SU-DHL-6 (cell line): ENCODE measurements around the gene PAIP2.

Experiments used
- H2AFZ ChIP-seq: fragments of 200-600 bp; sonication (generic); 2 replicates; pipeline ENCODE4 v1.6.1; 2014; ENCODE audit warnings: low read depth, mild to moderate bottlenecking, moderate library complexity, mixed read lengths, antibody characterized with exemption, low read length; ENCODE audit not compliant: severe bottlenecking
- H3F3A ChIP-seq: fragments of 200-600 bp; shearing (Covaris generic); 2 replicates; pipeline ENCODE4 v1.6.0; 2016; ENCODE audit warnings: antibody characterized with exemption, mild to moderate bottlenecking; ENCODE audit not compliant: insufficient read depth
- H3K27ac ChIP-seq: fragments of 200-600 bp; sonication (generic); 2 replicates; pipeline ENCODE4 v1.5.1; 2016; ENCODE audit warnings: low read depth, mild to moderate bottlenecking, low read length, moderate library complexity, mixed read lengths
- H3K27me3 ChIP-seq: fragments of 200-600 bp; sonication (generic), shearing (Covaris generic); 2 replicates; pipeline ENCODE4 v1.6.0; 2014; ENCODE audit warnings: mild to moderate bottlenecking, low read length
- H3K36me3 ChIP-seq: fragments of 200-600 bp; sonication (generic); 2 replicates; pipeline ENCODE4 v1.6.1; 2014; ENCODE audit warnings: mild to moderate bottlenecking, low read length, mixed read lengths
- H3K4me2 ChIP-seq: fragments of 300-600, 200-600 bp; shearing (Covaris generic), sonication (generic); 2 replicates; pipeline ENCODE4 v1.6.0; 2014; ENCODE audit warnings: low read length, low read depth, mild to moderate bottlenecking; ENCODE audit not compliant: poor library complexity, severe bottlenecking
- H3K4me3 ChIP-seq: fragments of 200-600 bp; sonication (generic); 2 replicates; pipeline ENCODE4 v1.5.1; 2014; ENCODE audit warnings: antibody characterized with exemption, low read length, mild to moderate bottlenecking, mixed read lengths; ENCODE audit not compliant: insufficient read depth, poor library complexity, severe bottlenecking
- H3K79me2 ChIP-seq: fragments of 200-600 bp; sonication (generic); 2 replicates; pipeline ENCODE4 v1.6.1; 2014; ENCODE audit warnings: mild to moderate bottlenecking, low read length, moderate library complexity; ENCODE audit not compliant: insufficient read depth
- H3K9ac ChIP-seq: fragments of 200-600 bp; sonication (generic); 2 replicates; pipeline ENCODE4 v1.7.0; 2014; ENCODE audit warnings: mild to moderate bottlenecking, low read length
- H3K9me2 ChIP-seq: fragments of 200-600 bp; sonication (generic); replicated peaks from 2 replicates; pipeline ENCODE4 v1.6.1; 2014; ENCODE audit warnings: low read length; ENCODE audit not compliant: insufficient read depth
- H3K9me3 ChIP-seq: fragments of 200-600 bp; sonication (generic); 2 replicates; pipeline ENCODE4 v1.6.1; 2014; ENCODE audit warnings: low read length, mixed read lengths; ENCODE audit not compliant: insufficient read depth
- H4K20me1 ChIP-seq: fragments of 200-600 bp; sonication (generic); 2 replicates; pipeline ENCODE4 v1.6.1; 2014; ENCODE audit warnings: low read depth, mild to moderate bottlenecking, antibody characterized with exemption, low read length, moderate library complexity, mixed read lengths
- EZH2phosphoT487 ChIP-seq: fragments of 200-600 bp; sonication (generic), shearing (Covaris generic); conservative IDR thresholded peaks from 2 replicates; pipeline ENCODE4 v1.6.1; 2018; ENCODE audit warnings: mild to moderate bottlenecking, antibody characterized with exemption, low read length, moderate library complexity, mixed read lengths
- TF ChIP-seq, protein P1 (sequence below): fragments of 200-600 bp; sonication (generic); IDR thresholded peaks from one replicate; pipeline ENCODE4 v1.5.1; 2017; ENCODE audit warnings: antibody characterized with exemption, mild to moderate bottlenecking, low read length, moderate library complexity; ENCODE audit not compliant: insufficient read depth, poor library complexity, severe bottlenecking

Gene PAIP2

DNA sequence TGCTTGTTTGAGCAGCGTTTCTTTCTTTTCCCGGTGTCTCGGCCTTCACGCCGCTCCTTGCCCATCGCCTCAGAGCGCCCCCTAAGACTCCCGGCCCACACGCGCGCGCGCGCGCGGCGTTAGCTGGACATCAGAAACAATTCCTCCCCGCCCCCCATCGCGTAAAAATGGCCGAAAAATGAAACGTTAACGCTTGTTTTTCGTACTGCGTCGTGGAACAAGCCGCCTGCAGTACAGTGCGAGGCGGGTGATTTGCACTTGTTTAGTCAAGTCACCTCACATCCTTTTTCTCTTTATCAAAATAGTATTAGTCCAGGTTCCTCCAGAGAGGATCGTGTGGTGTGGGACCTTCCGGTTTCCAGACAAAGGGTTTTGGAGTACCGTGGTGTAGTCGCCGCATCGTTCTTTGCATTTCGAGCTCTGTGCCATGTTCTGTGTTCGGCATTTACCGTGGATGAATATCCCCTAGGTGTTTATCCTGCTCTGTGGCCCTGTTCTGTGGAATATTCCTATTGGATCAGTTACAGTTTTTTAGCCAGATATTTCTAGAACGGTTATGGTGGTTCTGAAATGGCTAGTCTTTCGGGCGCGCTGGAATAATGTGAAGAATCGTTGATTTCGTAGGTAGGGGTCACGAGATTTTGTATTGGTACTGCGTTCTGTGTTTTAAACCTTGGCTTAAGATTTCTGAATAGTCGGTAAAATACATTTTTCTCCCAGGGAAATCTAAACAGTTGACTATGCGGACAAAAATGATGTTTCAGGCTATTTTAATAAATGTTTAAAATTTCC, 47.1 kb upstream of the PAIP2 start:
- no peaks in the 10 kb centered on the region for H3K9me2 ChIP-seq
- peak overlapping the region; percentile 85 for H3K27ac ChIP-seq
- H3F3A ChIP-seq, result peaks cover 43% of the 10 kb centered on the region
- peak overlapping the region; percentile 97 for H3K9ac ChIP-seq
- no peak overlapping the region for H2AFZ ChIP-seq
- peaks cover 9% of the 10 kb centered on the region for H3K36me3 ChIP-seq
- H3K79me2 ChIP-seq, result peaks cover 66% of the 10 kb centered on the region
- H3K27me3 ChIP-seq, result no peaks in the 10 kb centered on the region
- no peak for TF ChIP-seq EZH2phosphoT487
- TF ChIP-seq, protein P1, sequence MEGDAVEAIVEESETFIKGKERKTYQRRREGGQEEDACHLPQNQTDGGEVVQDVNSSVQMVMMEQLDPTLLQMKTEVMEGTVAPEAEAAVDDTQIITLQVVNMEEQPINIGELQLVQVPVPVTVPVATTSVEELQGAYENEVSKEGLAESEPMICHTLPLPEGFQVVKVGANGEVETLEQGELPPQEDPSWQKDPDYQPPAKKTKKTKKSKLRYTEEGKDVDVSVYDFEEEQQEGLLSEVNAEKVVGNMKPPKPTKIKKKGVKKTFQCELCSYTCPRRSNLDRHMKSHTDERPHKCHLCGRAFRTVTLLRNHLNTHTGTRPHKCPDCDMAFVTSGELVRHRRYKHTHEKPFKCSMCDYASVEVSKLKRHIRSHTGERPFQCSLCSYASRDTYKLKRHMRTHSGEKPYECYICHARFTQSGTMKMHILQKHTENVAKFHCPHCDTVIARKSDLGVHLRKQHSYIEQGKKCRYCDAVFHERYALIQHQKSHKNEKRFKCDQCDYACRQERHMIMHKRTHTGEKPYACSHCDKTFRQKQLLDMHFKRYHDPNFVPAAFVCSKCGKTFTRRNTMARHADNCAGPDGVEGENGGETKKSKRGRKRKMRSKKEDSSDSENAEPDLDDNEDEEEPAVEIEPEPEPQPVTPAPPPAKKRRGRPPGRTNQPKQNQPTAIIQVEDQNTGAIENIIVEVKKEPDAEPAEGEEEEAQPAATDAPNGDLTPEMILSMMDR, result peak; percentile 29
- H4K20me1 ChIP-seq, result peaks cover 44% of the 10 kb centered on the region
- peak overlapping the region; percentile 98 for H3K4me2 ChIP-seq
- no peaks in the 10 kb centered on the region for H3K9me3 ChIP-seq
- peak overlapping the region; percentile 82 for H3K4me3 ChIP-seq

DNA sequence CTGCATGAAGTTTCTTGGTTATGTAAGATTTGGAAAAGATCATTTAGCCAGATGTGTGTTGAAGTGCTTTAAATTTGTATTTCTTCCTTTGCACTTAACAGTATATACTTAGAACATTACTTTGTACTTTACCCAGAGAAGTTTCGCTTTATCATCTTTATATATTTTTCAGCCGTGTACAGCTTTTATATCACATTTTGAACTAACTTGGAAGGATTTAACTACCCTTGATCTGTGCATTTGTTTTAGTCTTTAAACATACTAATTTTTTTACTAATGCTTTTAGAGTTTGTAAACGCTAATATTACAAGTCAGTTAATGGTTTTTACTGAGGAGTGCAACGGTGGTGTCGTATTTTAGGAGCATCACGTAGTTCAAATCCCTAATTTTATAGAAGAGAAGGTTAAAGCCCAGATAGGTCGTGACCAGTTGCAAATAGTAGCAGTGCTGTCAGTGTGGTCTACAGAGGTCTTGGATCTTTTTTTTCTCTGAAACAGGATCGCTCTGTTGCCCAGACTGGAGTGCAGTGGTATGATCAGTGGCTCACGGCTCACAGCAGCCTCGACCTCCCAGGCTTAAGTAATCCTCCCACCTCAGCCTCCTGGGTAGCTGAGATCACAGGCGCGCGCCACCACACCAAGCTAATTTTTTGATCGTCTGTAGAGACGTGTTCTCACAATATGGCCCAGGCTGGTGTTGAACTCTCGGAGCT, 46.2 kb upstream of the PAIP2 start:
- peaks cover 43% of the 10 kb centered on the region for H3F3A ChIP-seq
- H3K9me3 ChIP-seq, result no peaks in the 10 kb centered on the region
- no peaks in the 10 kb centered on the region for H3K9me2 ChIP-seq
- H3K79me2 ChIP-seq, result peaks cover 75% of the 10 kb centered on the region
- peak overlapping the region; percentile 97 for H3K9ac ChIP-seq
- H2AFZ ChIP-seq, result no peak overlapping the region
- TF ChIP-seq, protein P1, result no peak
- no peak for TF ChIP-seq EZH2phosphoT487
- H3K36me3 ChIP-seq, result peaks cover 9% of the 10 kb centered on the region
- H4K20me1 ChIP-seq, result peaks cover 44% of the 10 kb centered on the region
- H3K4me2 ChIP-seq, result peak overlapping the region; percentile 98
- H3K27me3 ChIP-seq, result no peaks in the 10 kb centered on the region
- peak overlapping the region; percentile 85 for H3K27ac ChIP-seq
- H3K4me3 ChIP-seq, result peak overlapping the region; percentile 82

DNA sequence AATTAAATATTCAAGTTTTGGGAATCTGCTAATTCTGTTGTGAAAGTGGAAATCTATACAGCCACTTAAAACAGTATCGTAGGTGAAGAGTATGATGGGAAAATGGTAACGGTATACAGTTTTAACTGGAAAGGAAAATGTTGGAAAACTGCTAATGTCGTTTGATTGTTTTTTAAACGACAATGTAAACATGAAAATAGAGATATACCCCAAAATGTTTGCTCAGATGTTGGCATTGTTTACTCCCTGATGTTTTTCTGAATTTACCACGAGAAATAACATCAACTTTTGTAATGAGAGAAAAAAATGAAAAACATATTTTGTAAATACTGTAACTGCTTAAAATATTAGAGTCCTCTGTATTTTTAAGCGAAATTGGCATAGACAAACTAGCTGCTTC, 45.5 kb upstream of the PAIP2 start:
- H3K27me3 ChIP-seq, result no peaks in the 10 kb centered on the region
- peak overlapping the region; percentile 82 for H3K4me3 ChIP-seq
- H3K9ac ChIP-seq, result peak overlapping the region; percentile 97
- no peaks in the 10 kb centered on the region for H3K9me3 ChIP-seq
- peaks cover 44% of the 10 kb centered on the region for H4K20me1 ChIP-seq
- peak overlapping the region; percentile 29; the same call in 1 of the 2 replicates for H3K27ac ChIP-seq
- H3K36me3 ChIP-seq, result peaks cover 9% of the 10 kb centered on the region
- no peak for TF ChIP-seq EZH2phosphoT487
- TF ChIP-seq, protein P1, result no peak
- peaks cover 36% of the 10 kb centered on the region for H3F3A ChIP-seq
- H3K9me2 ChIP-seq, result no peaks in the 10 kb centered on the region
- H3K4me2 ChIP-seq, result peak overlapping the region; percentile 98
- no peak overlapping the region for H2AFZ ChIP-seq
- peaks cover 82% of the 10 kb centered on the region for H3K79me2 ChIP-seq
